Measurements from ENCODE around the gene SNX9.

The SNX9 gene

DNA sequence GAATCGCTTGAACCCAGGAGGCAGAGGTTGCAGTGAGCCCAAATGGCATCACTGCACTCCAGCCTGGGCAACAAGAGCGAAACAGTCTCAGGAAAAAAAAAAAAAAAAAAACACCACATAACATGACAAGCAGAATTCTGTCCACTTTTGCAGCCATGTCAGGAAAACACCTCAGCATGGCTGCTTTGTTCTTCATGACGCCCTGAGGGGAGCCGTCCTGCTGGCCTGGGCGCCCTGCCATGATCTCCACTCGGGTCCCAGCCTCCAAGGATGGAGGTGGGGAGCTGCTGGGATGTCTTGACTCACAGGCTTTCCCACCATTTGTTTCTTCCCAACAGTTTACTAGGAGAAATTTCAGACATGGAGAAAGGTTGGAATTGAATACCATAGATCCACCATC, 42.2 kb downstream of the SNX9 start:
- Mint-ChIP-seq H3K4me1 (peaks cover 18% of the 10 kb centered on the region), H3K4me3 (no peak overlapping the region), H3K9me3 (no peaks in the 10 kb centered on the region), H3K27ac (no peak overlapping the region), H3K36me3 (peaks cover 6% of the 10 kb centered on the region), H3K27me3 (no peaks in the 10 kb centered on the region)
- DNase-seq (ENCODE audit: low spot score in 2 of 2) (no peak), ATAC-seq (ENCODE audit: low read depth) (no peak)

DNA sequence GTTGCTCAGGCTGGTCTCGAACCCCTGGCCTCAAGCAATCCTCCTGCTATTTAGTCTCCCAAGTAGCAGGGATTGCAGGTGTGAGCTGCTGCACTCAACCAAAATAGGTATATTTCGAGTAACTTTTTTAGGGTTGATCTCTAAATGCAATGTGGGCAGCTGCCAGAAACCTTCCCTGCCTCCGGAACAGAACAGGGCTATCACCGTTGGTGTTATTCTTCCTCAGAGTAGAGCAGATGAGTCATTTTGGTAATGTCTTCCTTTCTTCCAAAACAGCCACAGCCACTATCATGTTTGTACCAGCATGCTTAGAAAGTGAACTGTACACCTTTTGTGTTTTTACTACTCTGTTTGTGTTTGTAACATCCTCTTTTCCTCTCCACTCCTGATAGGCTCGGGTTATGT, 44.1 kb downstream of the SNX9 start:
- no peak for DNase-seq (ENCODE audit: low spot score in 2 of 2)

DNA sequence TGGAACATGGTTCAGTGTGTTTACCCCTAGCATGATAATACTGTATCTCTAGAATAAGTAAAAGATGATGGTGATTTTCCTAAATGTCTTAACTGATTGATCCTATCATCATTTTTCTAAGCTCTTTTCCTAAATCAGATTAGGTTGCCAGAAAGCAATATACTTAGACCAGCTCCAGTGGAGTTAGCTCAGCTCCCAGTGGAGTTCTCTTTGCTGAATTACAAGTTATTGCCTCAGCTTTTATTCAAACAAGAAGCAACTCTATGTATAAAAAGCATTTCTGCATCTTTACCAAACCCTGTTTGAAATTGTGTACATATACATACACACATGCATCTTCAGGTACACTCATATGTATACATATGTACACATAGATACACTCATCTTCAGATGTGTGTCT, 44.9 kb downstream of the SNX9 start:
- DNase-seq (ENCODE audit: low spot score in 2 of 2) (no peak), ATAC-seq (ENCODE audit: low read depth) (no peak)
- peak overlapping the region; percentile 26 for H3K27ac Mint-ChIP-seq

More for the DNA sequence above, 44.1 kb downstream of the SNX9 start:
- peaks cover 6% of the 10 kb centered on the region for H3K36me3 Mint-ChIP-seq
- ATAC-seq (ENCODE audit: low read depth) = no peak
- H3K27ac Mint-ChIP-seq = peak overlapping the region; percentile 26
- H3K9me3 Mint-ChIP-seq = no peaks in the 10 kb centered on the region
- no peaks in the 10 kb centered on the region for H3K27me3 Mint-ChIP-seq
- no peak overlapping the region for H3K4me3 Mint-ChIP-seq
- peaks cover 12% of the 10 kb centered on the region for H3K4me1 Mint-ChIP-seq

DNA sequence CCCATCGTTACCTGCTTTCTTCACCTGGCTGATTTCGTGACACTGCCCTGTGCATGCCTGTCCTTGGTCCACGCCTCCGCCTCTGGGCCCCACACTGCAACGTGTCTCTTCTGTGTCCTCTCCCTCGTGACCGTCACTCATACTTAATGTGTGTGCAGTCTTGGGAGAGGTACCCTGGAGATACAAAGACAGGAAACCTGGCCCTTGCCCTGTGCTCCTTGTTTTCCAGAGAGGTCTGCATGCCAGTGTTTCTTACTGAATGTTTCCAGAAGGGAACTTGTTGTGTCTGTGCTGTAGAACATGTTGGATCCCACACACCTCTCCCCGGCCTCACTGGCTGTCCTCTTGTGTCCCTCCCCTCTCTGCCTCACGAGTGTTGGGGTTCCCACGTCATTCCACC, 45.8 kb downstream of the SNX9 start:
- H3K36me3 Mint-ChIP-seq = peaks cover 4% of the 10 kb centered on the region
- no peak for DNase-seq (ENCODE audit: low spot score in 2 of 2)
- no peaks in the 10 kb centered on the region for H3K9me3 Mint-ChIP-seq
- no peak overlapping the region for H3K27ac Mint-ChIP-seq
- ATAC-seq (ENCODE audit: low read depth) = no peak
- no peak overlapping the region for H3K4me3 Mint-ChIP-seq
- peaks cover 2% of the 10 kb centered on the region for H3K4me1 Mint-ChIP-seq
- H3K27me3 Mint-ChIP-seq = no peaks in the 10 kb centered on the region

More for the DNA sequence above, 44.9 kb downstream of the SNX9 start:
- Mint-ChIP-seq H3K4me3 (no peak overlapping the region), H3K27me3 (no peaks in the 10 kb centered on the region), H3K9me3 (no peaks in the 10 kb centered on the region), H3K4me1 (peaks cover 6% of the 10 kb centered on the region), H3K36me3 (peaks cover 6% of the 10 kb centered on the region)

DNA sequence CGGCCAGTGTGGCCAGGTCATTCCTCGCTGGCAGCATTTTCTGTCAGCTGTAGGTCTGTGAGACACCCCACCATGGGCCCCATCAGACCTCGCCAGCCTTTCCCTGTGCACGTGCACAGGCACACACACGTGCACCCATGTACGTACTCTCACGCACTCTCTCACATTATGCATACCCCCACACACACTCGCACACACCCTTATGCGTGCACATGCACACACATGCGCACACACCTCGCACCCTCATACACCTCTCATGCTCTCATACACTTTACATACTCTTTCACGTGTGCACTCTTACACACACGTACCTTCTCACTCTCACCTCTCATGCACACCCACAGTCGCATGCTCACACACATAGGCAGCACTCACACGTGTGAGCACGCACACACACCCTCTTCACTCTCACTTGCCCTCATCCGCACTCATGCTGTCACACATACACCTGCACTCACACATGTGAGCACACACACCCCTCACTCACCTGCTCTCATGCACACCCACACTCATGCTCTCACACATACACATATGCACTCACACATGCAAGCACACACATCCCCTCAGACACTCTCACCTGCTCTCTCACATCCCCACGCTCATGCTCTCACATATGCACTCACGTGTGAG, 46.7 kb downstream of the SNX9 start:
- peaks cover 2% of the 10 kb centered on the region for H3K4me1 Mint-ChIP-seq
- no peak overlapping the region for H3K27ac Mint-ChIP-seq
- no peak overlapping the region for H3K4me3 Mint-ChIP-seq
- DNase-seq (ENCODE audit: low spot score in 2 of 2) (no peak), ATAC-seq (ENCODE audit: low read depth) (no peak)
- peaks cover 5% of the 10 kb centered on the region for H3K36me3 Mint-ChIP-seq
- H3K27me3 Mint-ChIP-seq = no peaks in the 10 kb centered on the region
- H3K9me3 Mint-ChIP-seq = no peaks in the 10 kb centered on the region

DNA sequence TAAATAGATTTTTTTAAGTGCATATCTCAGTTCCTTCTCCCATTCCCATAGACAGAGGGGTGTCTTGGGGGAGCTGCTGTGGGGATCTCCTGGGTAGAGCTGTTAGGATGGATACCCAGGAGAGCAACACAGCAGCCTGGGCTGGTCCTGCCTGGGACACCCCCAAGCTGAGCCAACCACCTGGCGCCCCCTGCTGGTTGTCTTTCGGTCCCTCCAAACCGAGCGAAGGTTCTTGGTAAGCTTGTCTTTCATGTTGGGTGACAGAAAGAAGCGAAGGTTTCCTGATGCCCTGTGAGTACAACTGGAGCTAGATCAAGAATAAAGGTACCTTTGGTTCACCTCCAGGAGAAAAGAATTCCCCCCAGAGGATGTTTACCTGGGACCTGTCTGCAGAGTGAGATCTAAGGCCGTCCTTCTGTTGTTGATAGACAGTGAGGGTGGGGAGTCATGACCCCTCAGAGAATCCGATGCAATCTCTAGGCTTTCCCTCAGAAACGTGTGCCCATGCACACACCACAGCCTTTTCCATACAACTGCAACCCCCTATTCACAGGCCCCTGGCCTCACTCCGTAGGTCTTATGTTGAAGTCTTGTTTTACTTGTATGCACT, 50.8 kb downstream of the SNX9 start:
- Mint-ChIP-seq H3K27ac (no peak overlapping the region), H3K9me3 (no peaks in the 10 kb centered on the region), H3K4me1 (peaks cover 13% of the 10 kb centered on the region), H3K36me3 (peaks cover 10% of the 10 kb centered on the region), H3K4me3 (no peak overlapping the region), H3K27me3 (no peaks in the 10 kb centered on the region)
- ATAC-seq (ENCODE audit: low read depth) = peak; percentile 82
- peak; percentile 81 to 86 for DNase-seq (ENCODE audit: low spot score in 2 of 2)

DNA sequence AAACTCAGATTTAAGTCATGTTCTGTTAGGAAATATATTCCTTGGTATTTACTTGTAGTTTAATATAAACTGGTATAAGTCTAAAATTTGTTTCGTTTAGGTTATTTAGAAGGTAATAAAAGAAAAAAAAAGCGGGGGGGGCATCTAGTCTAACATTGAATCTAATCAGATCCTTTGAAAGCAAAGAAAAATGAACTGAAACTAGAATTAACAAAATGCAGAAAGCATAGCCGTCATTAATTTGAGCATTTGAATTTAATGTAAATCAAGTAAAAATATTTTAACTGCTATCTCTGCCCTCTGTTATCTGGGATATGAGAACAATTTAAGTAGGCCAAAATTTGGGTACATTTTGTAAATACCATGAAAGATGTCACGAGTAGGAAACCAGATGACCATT, 54.1 kb downstream of the SNX9 start:
- H3K9me3 Mint-ChIP-seq = no peaks in the 10 kb centered on the region
- peaks cover 22% of the 10 kb centered on the region for H3K4me1 Mint-ChIP-seq
- H3K27me3 Mint-ChIP-seq = no peaks in the 10 kb centered on the region
- H3K4me3 Mint-ChIP-seq = peak overlapping the region; percentile 51
- ATAC-seq (ENCODE audit: low read depth) = peak; percentile 57
- DNase-seq (ENCODE audit: low spot score in 2 of 2) = no peak
- H3K36me3 Mint-ChIP-seq = peaks cover 23% of the 10 kb centered on the region
- H3K27ac Mint-ChIP-seq = peak overlapping the region; percentile 70

DNA sequence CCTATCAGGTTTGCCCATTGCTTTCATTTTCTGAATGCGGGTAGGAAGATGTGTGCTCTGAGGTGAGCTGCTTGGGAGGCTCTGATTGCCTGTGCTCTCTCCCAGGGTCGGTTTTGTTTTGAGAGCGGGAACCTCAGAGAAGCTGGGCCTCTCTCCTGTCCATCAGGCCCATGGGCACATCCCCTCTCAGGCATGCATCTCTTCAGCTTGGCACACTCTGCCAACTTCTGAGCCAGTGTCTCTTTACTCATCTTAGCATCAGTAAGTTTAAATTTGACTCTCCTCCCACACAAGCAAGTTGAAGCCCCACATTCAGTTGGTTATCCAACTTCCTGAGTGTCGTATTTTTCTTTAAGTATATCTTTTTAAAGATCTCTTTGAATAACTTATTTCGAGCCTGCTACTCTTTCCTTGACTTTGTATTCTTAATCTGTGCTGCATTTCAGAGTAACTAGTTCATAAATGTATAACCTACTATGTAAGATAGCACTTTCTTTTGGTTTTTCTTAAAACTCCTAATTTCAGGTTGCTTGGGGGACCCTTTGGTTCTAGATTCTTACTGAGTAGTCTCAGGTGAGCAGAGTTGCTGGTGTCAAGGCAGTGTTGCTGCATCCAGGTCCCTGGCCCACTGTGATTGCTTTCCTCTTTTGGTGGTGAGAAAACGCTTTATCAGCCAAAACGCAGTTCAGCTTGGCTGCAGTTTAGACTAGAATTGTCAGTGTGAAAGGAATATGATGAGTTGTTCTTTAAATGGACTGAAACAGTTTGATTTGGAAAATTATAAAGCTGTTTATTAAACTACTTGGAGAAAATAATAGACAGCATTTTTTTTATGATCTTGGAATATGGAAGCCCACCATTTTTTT, 54.8 kb downstream of the SNX9 start:
- no peaks in the 10 kb centered on the region for H3K9me3 Mint-ChIP-seq
- DNase-seq (ENCODE audit: low spot score in 2 of 2) (no peak), ATAC-seq (ENCODE audit: low read depth) (peak; percentile 61)
- H3K36me3 Mint-ChIP-seq = peaks cover 28% of the 10 kb centered on the region
- H3K4me3 Mint-ChIP-seq = peak overlapping the region; percentile 51
- H3K27me3 Mint-ChIP-seq = no peaks in the 10 kb centered on the region
- peaks cover 22% of the 10 kb centered on the region for H3K4me1 Mint-ChIP-seq
- peak overlapping the region; percentile 70 for H3K27ac Mint-ChIP-seq

DNA sequence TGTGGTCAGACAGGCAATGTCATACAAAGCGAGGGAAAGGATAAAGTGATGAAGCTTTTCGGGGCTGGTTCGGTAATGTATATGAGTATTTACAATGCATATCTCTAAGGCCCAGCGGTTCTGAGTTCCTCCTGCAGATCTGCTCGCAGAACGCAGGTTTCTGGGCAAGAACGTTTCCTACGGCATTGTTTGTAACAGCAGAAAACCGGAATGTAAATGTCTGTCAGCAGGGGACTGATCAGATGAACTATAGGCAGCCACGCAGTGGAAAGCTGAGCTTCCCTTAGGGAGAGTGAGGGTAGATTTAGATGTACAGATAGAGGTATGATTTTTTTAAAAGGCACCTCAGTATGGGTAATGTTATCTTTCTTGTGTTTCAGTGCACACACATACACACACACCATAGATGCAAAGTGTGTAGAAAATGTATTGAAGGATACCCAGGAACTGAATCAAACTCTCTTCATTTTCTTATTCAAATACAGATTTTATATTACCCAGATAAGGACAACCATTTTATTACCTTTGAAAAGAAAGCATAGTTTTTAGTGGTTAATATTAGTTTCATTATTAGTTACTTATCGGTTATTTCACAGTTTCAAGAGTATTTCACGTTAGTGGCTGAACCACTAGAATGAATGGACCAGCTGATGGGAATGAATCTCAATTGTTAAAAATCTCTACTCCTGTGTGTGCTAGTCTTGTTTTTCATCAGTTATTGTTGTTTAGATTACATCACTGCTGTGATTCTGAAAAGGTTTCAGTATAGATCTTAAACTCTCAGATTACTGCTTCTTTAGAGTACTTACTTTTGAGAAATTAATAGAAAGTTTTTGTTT, 56.2 kb downstream of the SNX9 start:
- H3K9me3 Mint-ChIP-seq = no peaks in the 10 kb centered on the region
- no peak for DNase-seq (ENCODE audit: low spot score in 2 of 2)
- ATAC-seq (ENCODE audit: low read depth) = no peak
- peaks cover 32% of the 10 kb centered on the region for H3K36me3 Mint-ChIP-seq
- no peak overlapping the region for H3K27ac Mint-ChIP-seq
- no peak overlapping the region for H3K4me3 Mint-ChIP-seq
- no peaks in the 10 kb centered on the region for H3K27me3 Mint-ChIP-seq
- H3K4me1 Mint-ChIP-seq = peaks cover 25% of the 10 kb centered on the region

DNA sequence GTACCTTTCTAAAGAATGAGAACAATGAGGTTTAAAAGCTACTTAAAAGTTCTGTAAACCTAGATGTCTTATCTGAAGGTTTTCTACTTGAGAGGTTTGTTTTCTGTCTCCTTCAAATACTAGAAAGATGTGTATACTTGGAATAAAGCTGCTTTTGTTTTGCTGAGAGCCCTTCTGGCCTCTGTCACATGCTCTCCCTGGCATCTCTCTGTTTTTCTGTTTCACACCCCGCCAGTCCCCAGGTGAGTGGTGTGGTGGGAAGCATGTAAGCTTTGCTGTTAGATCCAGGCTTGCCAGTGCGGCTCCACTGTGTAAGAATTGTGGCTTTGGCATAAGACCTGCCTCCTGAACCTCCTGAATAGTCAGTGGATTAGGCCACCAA, 56.8 kb downstream of the SNX9 start:
- ATAC-seq (ENCODE audit: low read depth) = no peak
- no peaks in the 10 kb centered on the region for H3K9me3 Mint-ChIP-seq
- H3K4me1 Mint-ChIP-seq = peaks cover 24% of the 10 kb centered on the region
- no peaks in the 10 kb centered on the region for H3K27me3 Mint-ChIP-seq
- no peak for DNase-seq (ENCODE audit: low spot score in 2 of 2)
- no peak overlapping the region for H3K4me3 Mint-ChIP-seq
- H3K27ac Mint-ChIP-seq = no peak overlapping the region
- H3K36me3 Mint-ChIP-seq = peaks cover 29% of the 10 kb centered on the region

DNA sequence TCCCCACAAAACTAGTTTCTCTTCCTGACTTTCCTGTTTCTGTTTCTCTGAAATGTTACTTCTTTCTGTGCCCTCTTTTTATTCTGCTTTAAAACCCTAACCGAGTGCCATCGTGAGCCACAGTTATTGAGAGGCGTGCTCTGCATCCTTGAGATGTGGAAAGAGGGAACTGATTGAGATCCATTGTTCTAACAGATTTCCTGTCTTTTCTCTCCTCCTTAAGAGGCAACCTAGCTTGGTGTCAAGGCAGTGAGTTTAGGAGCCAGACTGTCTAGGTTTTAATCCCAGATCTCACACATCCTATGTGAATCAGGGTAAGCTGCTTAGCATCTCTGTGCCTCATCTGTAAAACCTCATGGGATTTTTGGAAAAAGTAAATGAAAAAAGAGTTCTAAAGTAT, 57.5 kb downstream of the SNX9 start:
- peaks cover 23% of the 10 kb centered on the region for H3K4me1 Mint-ChIP-seq
- ATAC-seq (ENCODE audit: low read depth) (no peak), DNase-seq (ENCODE audit: low spot score in 2 of 2) (no peak)
- H3K36me3 Mint-ChIP-seq = peaks cover 24% of the 10 kb centered on the region
- no peaks in the 10 kb centered on the region for H3K9me3 Mint-ChIP-seq
- no peak overlapping the region for H3K4me3 Mint-ChIP-seq
- H3K27me3 Mint-ChIP-seq = no peaks in the 10 kb centered on the region
- peak overlapping the region; percentile 0 for H3K27ac Mint-ChIP-seq

DNA sequence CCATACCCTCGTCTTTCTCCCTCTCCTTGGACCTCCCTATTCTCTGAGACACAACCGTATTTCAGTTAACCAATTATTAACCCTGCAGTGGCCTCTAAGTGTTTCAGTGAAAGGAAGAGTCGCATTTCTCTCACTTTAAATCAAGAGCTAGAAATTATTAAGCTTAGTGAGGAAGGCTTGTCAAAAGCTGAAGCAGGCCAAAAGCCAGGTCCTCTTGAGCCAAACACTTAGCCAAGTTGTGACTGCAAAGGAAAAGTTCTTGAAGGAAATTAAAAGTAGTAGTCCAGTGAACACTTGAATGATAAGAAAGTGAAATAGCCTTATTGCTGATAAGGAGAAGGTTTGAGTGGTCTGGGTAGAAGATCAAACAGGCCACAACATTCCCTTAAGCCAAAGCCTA, 58.3 kb downstream of the SNX9 start:
- Mint-ChIP-seq H3K4me1 (peaks cover 23% of the 10 kb centered on the region), H3K36me3 (peaks cover 24% of the 10 kb centered on the region), H3K4me3 (no peak overlapping the region), H3K9me3 (no peaks in the 10 kb centered on the region), H3K27ac (peak overlapping the region; percentile 62), H3K27me3 (no peaks in the 10 kb centered on the region)
- DNase-seq (ENCODE audit: low spot score in 2 of 2) (no peak), ATAC-seq (ENCODE audit: low read depth) (no peak)

DNA sequence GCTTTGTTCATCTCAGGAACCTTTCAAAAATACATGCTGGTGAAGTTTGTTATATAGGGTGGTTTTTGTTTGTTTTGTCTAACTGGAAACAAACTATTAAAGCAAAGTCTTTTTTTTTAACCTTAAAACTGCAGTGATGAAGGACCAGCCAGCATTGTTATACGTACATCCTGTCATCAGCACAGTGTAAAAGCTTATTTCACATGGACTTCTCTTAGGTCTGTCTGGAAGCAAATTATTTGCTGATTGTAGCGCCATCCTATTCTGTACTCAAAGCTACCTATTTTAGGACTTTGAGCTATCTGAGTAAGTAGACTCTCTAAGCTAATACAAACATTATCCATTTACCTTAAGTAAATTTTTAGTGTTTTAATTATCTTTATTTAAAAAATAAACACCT, 61.7 kb downstream of the SNX9 start:
- no peaks in the 10 kb centered on the region for H3K27me3 Mint-ChIP-seq
- H3K9me3 Mint-ChIP-seq = no peaks in the 10 kb centered on the region
- H3K27ac Mint-ChIP-seq = peak overlapping the region; percentile 86
- peaks cover 41% of the 10 kb centered on the region for H3K36me3 Mint-ChIP-seq
- H3K4me3 Mint-ChIP-seq = no peak overlapping the region
- peaks cover 17% of the 10 kb centered on the region for H3K4me1 Mint-ChIP-seq
- no peak for DNase-seq (ENCODE audit: low spot score in 2 of 2)
- ATAC-seq (ENCODE audit: low read depth) = no peak
